Activated T-cell treated with anti-CD3 and anti-CD28 coated beads, Interleukin-2, amount 50 U/mL, for 72 hours (primary cell): ENCODE data around the gene SCFD2. TPM values are rescaled to one million over a fixed set of nuclear protein-coding genes. Genes with fewer than 3 reads are reported as not detected.
"Not testable (repeated sequence)": the region's sequence is repeated elsewhere in the genome, so short reads cannot be mapped to it uniquely, and the experiment has no call there.

Experiments used
- ATAC-seq, 2 donors: fragments of 150-1000 bp; cut with Tn5 transposase; replicated peaks in 1 of 2; 2 replicates each; pipeline ENCODE4 v1.10.0; 2021; ENCODE audit warnings: moderate library complexity in 2 of 2, mild to moderate bottlenecking in 1 of 2
- DNase-seq, 2 donors: peaks; one replicate each; pipeline ENCODE4 v3.0.0; 2021 to 2022; ENCODE audit warnings: mixed read lengths in 1 of 2
- H3K27ac Mint-ChIP-seq: one replicate; pipeline ENCODE4 v1.8.0; 2022; ENCODE audit warnings: mild to moderate bottlenecking, moderate library complexity, mixed read lengths
- H3K27me3 Mint-ChIP-seq: one replicate; pipeline ENCODE4 v1.8.0; 2022; ENCODE audit warnings: low read depth, mixed read lengths
- H3K36me3 Mint-ChIP-seq, 2 donors: one replicate each; pipeline ENCODE4 v1.8.0; 2022; ENCODE audit warnings: mixed read lengths in 2 of 2, mild to moderate bottlenecking in 1 of 2; ENCODE audit not compliant: insufficient read depth in 2 of 2
- H3K4me1 Mint-ChIP-seq: one replicate; pipeline ENCODE4 v1.8.0; 2022; ENCODE audit warnings: low read depth, mixed read lengths
- H3K4me3 Mint-ChIP-seq, 2 donors: one replicate each; pipeline ENCODE4 v1.8.0; 2022; ENCODE audit warnings: mild to moderate bottlenecking in 2 of 2, mixed read lengths in 2 of 2, moderate library complexity in 2 of 2
- H3K9me3 Mint-ChIP-seq, 2 donors: one replicate each; pipeline ENCODE4 v1.8.0; 2022; ENCODE audit warnings: mixed read lengths in 2 of 2
- total RNA-seq, 2 donors: library from RNA; stranded (reverse); gene quantifications; one replicate each; pipeline ENCODE4 v1.2.3, GENCODE V29; 2022

The SCFD2 gene
- total RNA-seq, 2 donors from 2014 or later: 15.5 to 17.6 TPM

DNA sequence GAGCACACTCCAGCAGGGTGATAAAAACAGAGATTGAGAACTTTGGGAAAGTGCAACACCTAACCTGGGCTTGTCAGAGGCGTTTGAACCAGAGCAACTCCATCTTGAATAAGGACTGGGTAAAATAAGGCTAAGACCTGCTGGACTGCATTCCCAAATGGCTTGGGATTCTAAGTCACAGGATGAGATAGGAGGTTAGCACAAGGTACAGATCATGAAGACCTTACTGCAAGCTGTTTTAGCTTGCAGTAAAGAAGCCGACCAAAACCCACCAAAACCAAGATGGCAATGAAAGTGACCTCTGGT is 43.9 kb downstream of the SCFD2 start:
- H3K36me3 Mint-ChIP-seq: peaks cover 0 to 2% of the 10 kb centered on the region in 2 donors
- H3K4me3 Mint-ChIP-seq: no peak overlapping the region
- ATAC-seq (no peak), DNase-seq (no peak)
- no peaks in the 10 kb centered on the region for H3K9me3 Mint-ChIP-seq
- peaks cover 23% of the 10 kb centered on the region for H3K4me1 Mint-ChIP-seq
- no peak overlapping the region for H3K27ac Mint-ChIP-seq
- H3K27me3 Mint-ChIP-seq: no peaks in the 10 kb centered on the region

DNA sequence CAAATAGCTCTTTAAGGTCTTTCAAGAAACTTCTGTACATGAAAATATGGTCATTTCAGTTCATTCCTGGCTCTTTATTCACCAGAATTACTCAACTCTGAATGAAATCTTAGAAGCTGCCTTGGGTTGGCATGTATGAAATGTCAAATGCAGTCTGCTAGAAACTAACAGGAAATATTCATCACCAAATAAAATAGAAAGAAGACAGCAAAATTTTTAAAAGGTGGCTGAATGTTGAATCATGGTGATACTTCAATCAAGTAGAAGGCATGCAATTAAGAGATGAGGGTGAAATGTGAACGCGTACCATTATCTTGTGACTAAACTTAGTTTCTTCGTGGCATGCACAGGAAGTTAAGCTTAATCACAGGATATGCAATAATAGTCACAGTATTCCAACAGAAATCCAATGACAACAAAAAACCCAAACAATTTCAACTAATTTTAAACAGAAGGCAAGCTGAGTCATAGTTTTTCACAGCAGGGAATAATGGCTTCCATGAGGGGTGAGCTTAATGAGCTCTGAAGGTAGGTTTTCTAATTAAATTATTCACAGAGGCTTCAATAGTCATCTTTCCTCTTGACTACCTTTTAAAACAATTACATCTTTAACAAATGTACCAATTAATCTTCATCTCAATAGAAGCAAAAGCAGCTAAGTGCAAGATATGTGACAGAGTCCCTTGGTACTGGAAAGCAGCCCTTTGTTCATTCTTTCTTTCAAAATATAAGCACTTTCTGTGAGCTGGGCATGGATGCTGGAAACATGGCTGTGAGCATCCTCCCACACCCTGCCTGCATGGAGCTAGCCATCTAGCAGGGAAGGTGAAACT is 44.5 kb downstream of the SCFD2 start:
- ATAC-seq (peak in 1 of 2 donors; percentile 26), DNase-seq (no peak)
- Mint-ChIP-seq H3K27ac (no peak overlapping the region), H3K27me3 (no peaks in the 10 kb centered on the region), H3K4me3 (peak overlapping the region in 1 of 2 donors; percentile 49), H3K4me1 (peaks cover 17% of the 10 kb centered on the region), H3K9me3 (no peaks in the 10 kb centered on the region), H3K36me3 (no peaks in the 10 kb centered on the region)

GRCh38 chr4:53315300-53315699 is 50.6 kb downstream of the SCFD2 start:
- peaks cover 0 to 4% of the 10 kb centered on the region in 2 donors for H3K36me3 Mint-ChIP-seq
- no peak overlapping the region for H3K4me3 Mint-ChIP-seq
- no peaks in the 10 kb centered on the region for H3K27me3 Mint-ChIP-seq
- no peak for ATAC-seq
- H3K4me1 Mint-ChIP-seq: peaks cover 15% of the 10 kb centered on the region
- no peak overlapping the region for H3K27ac Mint-ChIP-seq
- no peaks in the 10 kb centered on the region for H3K9me3 Mint-ChIP-seq
- DNase-seq: no peak

DNA sequence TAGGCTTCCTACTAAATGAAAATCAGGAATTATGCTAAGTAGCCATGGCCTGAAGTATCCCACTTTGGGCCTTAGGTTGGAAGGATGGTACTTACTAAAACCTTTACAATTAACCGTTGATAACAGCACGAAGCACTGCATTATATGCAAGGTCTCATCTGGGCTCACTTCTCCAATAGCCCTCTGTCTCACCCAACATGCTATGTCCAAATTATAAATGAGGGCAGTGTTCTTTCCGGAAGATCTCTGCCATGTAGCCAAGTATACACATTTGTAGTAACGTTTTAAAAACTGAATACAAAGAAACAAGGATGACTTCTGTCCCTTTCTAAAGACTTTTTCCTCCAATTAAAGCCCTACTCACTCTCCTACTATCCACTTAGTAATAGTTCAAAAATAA is 51.6 kb downstream of the SCFD2 start:
- Mint-ChIP-seq H3K27me3 (no peaks in the 10 kb centered on the region), H3K4me3 (no peak overlapping the region), H3K9me3 (no peaks in the 10 kb centered on the region), H3K36me3 (peaks cover 0 to 4% of the 10 kb centered on the region in 2 donors), H3K4me1 (peaks cover 15% of the 10 kb centered on the region), H3K27ac (no peak overlapping the region)
- DNase-seq (no peak), ATAC-seq (no peak)

DNA sequence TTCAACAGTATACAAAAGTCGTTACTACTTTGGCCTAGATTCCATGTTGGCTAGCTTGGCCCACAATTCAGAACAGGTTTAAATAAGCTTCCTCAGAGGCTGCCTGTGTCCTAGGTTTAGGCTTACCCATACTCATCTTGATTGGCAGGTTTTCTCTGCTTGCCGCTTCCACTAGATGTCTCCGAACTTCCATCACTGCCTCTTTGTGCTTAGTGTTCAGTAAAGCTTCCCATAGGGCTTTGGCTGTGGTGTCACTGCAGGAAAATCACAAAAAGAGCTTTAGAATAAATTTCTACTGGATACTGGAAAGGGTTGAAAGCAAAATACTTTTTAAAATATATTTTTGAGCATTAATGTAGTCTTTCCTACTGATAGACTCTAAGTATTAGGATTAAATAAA is 52.4 kb downstream of the SCFD2 start:
- Mint-ChIP-seq H3K27ac (no peak overlapping the region), H3K36me3 (peaks cover 0 to 4% of the 10 kb centered on the region in 2 donors), H3K4me1 (peaks cover 15% of the 10 kb centered on the region), H3K9me3 (no peaks in the 10 kb centered on the region), H3K27me3 (no peaks in the 10 kb centered on the region), H3K4me3 (no peak overlapping the region)
- DNase-seq (no peak), ATAC-seq (no peak)

DNA sequence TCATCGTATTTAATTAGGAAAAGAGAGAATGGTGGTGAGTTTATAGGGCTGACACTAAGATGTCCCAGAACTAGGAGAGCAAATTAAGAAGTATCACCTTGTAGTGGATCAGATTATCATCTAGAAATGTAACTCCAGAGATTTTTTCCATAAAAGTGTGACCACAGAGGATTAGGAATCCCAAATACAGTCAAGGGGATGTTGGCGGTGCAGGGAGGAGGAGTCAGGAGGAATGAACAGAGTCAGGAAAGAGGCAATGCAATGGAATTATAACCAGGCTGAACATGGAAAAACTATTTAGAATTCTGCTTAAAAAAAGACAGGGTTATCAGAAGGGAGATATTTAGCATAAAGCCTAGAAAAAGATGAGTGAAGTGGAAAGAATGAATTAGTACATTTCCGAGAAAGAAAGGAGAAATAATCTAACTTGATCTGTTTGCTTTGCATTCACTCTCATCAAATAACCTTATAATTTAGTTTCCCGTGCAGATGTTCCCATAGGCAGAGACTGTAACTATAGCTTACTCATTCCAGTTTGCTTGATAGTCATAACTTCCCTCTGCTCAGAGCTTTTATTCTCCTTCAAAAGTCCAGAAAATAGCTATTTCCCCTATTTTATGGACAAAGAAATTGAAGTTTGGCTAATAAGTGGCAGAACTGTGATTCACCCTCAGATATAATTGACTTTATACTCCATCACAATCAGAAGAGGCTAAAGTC is 56.4 kb downstream of the SCFD2 start:
- no peak overlapping the region for H3K27ac Mint-ChIP-seq
- peaks cover 3 to 10% of the 10 kb centered on the region in 2 donors for H3K9me3 Mint-ChIP-seq
- no peak overlapping the region for H3K4me3 Mint-ChIP-seq
- H3K27me3 Mint-ChIP-seq: no peaks in the 10 kb centered on the region
- no peak for ATAC-seq
- peaks cover 16 to 19% of the 10 kb centered on the region in 2 donors for H3K36me3 Mint-ChIP-seq
- H3K4me1 Mint-ChIP-seq: peaks cover 4% of the 10 kb centered on the region
- DNase-seq: no peak

GRCh38 chr4:53307819-53308780 is 57.8 kb downstream of the SCFD2 start:
- no peak overlapping the region for H3K4me3 Mint-ChIP-seq
- ATAC-seq: no peak
- peaks cover 4 to 17% of the 10 kb centered on the region in 2 donors for H3K9me3 Mint-ChIP-seq
- no peaks in the 10 kb centered on the region for H3K27me3 Mint-ChIP-seq
- peaks cover 20 to 21% of the 10 kb centered on the region in 2 donors for H3K36me3 Mint-ChIP-seq
- no peak for DNase-seq
- H3K4me1 Mint-ChIP-seq: peaks cover 4% of the 10 kb centered on the region
- H3K27ac Mint-ChIP-seq: no peak overlapping the region

- Mint-ChIP-seq H3K9me3 (peaks cover 6 to 17% of the 10 kb centered on the region in 2 donors), H3K4me3 (no peak overlapping the region), H3K27ac (peak overlapping the region; percentile 7), H3K4me1 (peaks cover 4% of the 10 kb centered on the region), H3K27me3 (no peaks in the 10 kb centered on the region), H3K36me3 (peaks cover 22% of the 10 kb centered on the region in 2 donors)
- DNase-seq (no peak), ATAC-seq (no peak)
These were observed 58.7 kb downstream of the SCFD2 start for GRCh38 chr4:53307210-53307609.

GRCh38 chr4:53306729-53307128 is 59.1 kb downstream of the SCFD2 start:
- no peak for ATAC-seq
- Mint-ChIP-seq H3K27me3 (no peaks in the 10 kb centered on the region), H3K9me3 (peaks cover 6 to 17% of the 10 kb centered on the region in 2 donors), H3K4me3 (no peak overlapping the region), H3K27ac (no peak overlapping the region), H3K36me3 (peaks cover 22% of the 10 kb centered on the region in 2 donors), H3K4me1 (peaks cover 4% of the 10 kb centered on the region)
- no peak for DNase-seq

DNA sequence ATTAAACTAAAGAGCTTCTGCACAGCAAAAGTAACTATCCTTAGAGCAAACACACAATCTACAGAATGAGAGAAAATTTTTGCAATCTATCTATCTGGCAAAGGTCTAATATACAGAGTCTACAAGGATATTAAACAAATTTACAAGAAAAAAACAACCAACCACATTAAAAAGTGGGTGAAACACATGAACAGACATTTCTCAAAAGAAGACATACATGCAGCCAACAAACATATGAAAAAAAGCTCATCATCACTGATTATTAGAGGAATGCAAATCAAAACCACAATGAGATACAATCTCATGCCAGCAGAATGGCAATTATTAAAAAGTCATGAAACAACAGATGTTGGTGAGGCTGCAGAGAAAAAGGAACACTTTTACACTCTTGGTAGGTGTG is 73.7 kb downstream of the SCFD2 start:
- DNase-seq, H3K4me1 Mint-ChIP-seq, ATAC-seq, H3K27ac Mint-ChIP-seq, H3K4me3 Mint-ChIP-seq, H3K27me3 Mint-ChIP-seq: not testable (repeated sequence)
- Mint-ChIP-seq H3K9me3 (peaks cover 22 to 33% of the 10 kb centered on the region in 2 donors), H3K36me3 (peaks cover 19 to 40% of the 10 kb centered on the region in 2 donors)

- peaks cover 2 to 4% of the 10 kb centered on the region in 2 donors for H3K9me3 Mint-ChIP-seq
- no peaks in the 10 kb centered on the region for H3K27me3 Mint-ChIP-seq
- ATAC-seq (no peak), DNase-seq (no peak)
- H3K27ac Mint-ChIP-seq: no peak overlapping the region
- peaks cover 4 to 25% of the 10 kb centered on the region in 2 donors for H3K36me3 Mint-ChIP-seq
- H3K4me1 Mint-ChIP-seq: no peaks in the 10 kb centered on the region
- H3K4me3 Mint-ChIP-seq: no peak overlapping the region
These were observed 84.4 kb downstream of the SCFD2 start for GRCh38 chr4:53281438-53281837.

DNA sequence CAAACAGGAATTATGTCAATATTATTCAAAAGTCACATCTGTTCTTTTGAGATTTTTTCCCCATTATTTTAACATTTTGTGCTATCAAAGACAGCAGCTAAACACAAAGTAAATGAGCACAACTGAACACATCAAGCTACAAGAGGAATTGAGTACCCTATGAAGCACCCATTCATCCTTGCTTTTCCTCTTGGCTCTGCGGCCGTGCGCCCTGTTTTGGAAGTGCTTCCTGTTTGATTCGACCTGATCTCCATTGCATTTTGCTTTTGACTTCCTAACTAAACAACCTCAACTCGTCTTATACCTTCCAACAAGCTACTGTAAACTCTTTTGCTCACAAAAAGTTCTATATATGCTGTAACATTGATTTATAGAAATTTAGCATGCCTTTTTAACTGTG is 85.0 kb downstream of the SCFD2 start:
- Mint-ChIP-seq H3K9me3 (peaks cover 2 to 4% of the 10 kb centered on the region in 2 donors), H3K27ac (no peak overlapping the region), H3K4me1 (no peaks in the 10 kb centered on the region), H3K4me3 (no peak overlapping the region), H3K27me3 (no peaks in the 10 kb centered on the region), H3K36me3 (peaks cover 4 to 25% of the 10 kb centered on the region in 2 donors)
- DNase-seq (no peak), ATAC-seq (no peak)
